Tibial nerve (tissue), 4 donors: ENCODE measurements around the gene PROS1.
"Not testable (repeated sequence)": the region's sequence is repeated elsewhere in the genome, so short reads cannot be mapped to it uniquely, and the experiment has no call there.

Experiments used
- EP300 ChIP-seq, 2 donors: sonication (generic); formaldehyde crosslinking; IDR thresholded peaks; one replicate each; pipeline ENCODE4 v1.6.1; 2017; ENCODE audit warnings: antibody characterized with exemption in 2 of 2, mild to moderate bottlenecking in 1 of 2
- POLR2A ChIP-seq, 2 donors: fragments of 450-650 bp; IDR thresholded peaks; one replicate each; pipeline ENCODE4 v1.6.1; 2017; ENCODE audit warnings: antibody characterized with exemption in 2 of 2, mild to moderate bottlenecking in 2 of 2, moderate library complexity in 2 of 2
- TF ChIP-seq, protein P1 (sequence below), 5 experiments: fragments of 200-600 bp in 3 of 5; fragments of 450-650 bp in 2 of 5; sonication (generic) in 3 of 5; IDR thresholded peaks; one replicate each; pipeline ENCODE4 v1.5.1; 2016 to 2019; ENCODE audit warnings: antibody characterized with exemption in 5 of 5, mild to moderate bottlenecking in 3 of 5, moderate library complexity in 2 of 5

DNA sequence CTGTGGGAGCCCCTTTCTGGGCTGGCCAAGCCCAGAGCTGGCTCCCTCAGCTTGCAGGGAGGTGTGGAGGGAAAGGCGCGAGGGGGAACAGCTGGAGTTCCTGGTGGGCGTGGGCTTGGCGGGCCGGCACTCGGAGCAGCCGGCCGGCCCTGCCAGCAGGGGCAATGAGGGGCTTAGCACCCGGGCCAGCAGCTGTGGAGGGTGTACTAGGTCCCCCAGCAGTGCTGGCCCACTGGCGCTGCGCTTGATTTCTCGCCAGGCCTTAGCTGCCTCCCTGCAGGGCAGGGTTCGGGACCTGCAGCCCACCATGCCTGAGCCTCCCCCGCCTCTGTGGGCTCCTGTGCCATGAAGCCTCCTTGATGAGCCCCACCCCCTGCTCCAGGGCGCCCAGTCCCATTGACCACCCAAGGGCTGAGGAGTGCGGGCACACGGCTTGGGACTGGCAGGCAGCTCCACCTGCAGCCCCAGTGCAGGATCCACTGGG is 56.1 kb downstream of the PROS1 start:
- TF ChIP-seq, protein P1, sequence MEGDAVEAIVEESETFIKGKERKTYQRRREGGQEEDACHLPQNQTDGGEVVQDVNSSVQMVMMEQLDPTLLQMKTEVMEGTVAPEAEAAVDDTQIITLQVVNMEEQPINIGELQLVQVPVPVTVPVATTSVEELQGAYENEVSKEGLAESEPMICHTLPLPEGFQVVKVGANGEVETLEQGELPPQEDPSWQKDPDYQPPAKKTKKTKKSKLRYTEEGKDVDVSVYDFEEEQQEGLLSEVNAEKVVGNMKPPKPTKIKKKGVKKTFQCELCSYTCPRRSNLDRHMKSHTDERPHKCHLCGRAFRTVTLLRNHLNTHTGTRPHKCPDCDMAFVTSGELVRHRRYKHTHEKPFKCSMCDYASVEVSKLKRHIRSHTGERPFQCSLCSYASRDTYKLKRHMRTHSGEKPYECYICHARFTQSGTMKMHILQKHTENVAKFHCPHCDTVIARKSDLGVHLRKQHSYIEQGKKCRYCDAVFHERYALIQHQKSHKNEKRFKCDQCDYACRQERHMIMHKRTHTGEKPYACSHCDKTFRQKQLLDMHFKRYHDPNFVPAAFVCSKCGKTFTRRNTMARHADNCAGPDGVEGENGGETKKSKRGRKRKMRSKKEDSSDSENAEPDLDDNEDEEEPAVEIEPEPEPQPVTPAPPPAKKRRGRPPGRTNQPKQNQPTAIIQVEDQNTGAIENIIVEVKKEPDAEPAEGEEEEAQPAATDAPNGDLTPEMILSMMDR (IDR thresholded peaks at IDR 0.05) = not testable (repeated sequence)
- TF ChIP-seq EP300, POLR2A (IDR thresholded peaks at IDR 0.05): not testable (repeated sequence)
